ENCODE results near the gene XPNPEP1. TPM values are rescaled to one million over a fixed set of nuclear protein-coding genes. Genes with fewer than 3 reads are reported as not detected.

XPNPEP1 gene
- total RNA-seq, 1 donor from 2014 or later, result 202 TPM

DNA sequence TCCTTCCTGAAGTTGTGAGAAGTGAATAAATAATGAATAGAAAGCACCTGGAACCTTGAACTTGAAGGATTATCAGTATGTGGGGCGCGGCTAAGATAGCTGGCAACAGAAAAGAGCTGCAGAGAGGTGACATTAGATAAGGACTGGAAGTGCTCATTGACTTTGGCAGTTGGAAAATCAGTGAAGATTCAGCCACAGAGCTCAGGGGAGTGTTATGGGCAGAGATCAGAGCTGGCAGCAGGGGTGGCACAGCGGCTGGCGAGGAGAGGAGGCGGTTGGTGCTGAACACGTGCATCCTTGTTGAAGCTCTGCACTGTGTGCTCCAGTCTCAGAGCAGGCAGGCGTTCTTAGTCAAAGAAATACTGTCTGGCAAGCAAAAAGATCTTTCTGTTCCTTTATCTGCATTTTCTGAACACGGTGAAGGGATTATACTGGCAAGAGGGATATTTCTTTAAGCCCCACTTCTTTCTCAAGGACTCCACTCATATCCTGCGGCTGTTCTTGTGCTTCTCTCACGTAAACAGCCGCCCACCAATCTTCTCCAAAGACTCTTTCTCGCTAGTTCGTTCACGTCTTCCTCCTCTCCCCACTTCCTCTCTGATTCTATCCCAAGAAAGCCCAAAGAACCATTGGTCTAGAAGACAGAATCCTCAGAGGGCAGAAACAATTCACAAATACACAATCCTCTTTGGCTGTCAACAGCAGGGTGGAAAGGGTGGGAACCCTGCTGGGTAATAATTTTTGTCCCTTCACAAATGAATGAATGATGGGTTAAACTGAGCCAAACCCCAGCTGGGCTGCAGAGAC is 45.8 kb upstream of the XPNPEP1 start:
- H3K9me3 Mint-ChIP-seq (ENCODE audit: unreplicated experiment), result no peaks in the 10 kb centered on the region
- peaks cover 2% of the 10 kb centered on the region for H3K27me3 Mint-ChIP-seq (ENCODE audit: unreplicated experiment)
- DNase-seq (ENCODE audit: low spot score), result no peak
- TF ChIP-seq, protein P1, sequence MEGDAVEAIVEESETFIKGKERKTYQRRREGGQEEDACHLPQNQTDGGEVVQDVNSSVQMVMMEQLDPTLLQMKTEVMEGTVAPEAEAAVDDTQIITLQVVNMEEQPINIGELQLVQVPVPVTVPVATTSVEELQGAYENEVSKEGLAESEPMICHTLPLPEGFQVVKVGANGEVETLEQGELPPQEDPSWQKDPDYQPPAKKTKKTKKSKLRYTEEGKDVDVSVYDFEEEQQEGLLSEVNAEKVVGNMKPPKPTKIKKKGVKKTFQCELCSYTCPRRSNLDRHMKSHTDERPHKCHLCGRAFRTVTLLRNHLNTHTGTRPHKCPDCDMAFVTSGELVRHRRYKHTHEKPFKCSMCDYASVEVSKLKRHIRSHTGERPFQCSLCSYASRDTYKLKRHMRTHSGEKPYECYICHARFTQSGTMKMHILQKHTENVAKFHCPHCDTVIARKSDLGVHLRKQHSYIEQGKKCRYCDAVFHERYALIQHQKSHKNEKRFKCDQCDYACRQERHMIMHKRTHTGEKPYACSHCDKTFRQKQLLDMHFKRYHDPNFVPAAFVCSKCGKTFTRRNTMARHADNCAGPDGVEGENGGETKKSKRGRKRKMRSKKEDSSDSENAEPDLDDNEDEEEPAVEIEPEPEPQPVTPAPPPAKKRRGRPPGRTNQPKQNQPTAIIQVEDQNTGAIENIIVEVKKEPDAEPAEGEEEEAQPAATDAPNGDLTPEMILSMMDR (IDR thresholded peaks at IDR 0.05; ENCODE audit: unreplicated experiment), result no peak
- H3K4me1 Mint-ChIP-seq (ENCODE audit: unreplicated experiment), result peaks cover 34% of the 10 kb centered on the region
- no peak overlapping the region for H3K4me3 Mint-ChIP-seq (ENCODE audit: unreplicated experiment)
- no peaks in the 10 kb centered on the region for H3K36me3 Mint-ChIP-seq (ENCODE audit: low read depth, unreplicated experiment)
- no peak overlapping the region for H3K27ac Mint-ChIP-seq (ENCODE audit: unreplicated experiment)

DNA sequence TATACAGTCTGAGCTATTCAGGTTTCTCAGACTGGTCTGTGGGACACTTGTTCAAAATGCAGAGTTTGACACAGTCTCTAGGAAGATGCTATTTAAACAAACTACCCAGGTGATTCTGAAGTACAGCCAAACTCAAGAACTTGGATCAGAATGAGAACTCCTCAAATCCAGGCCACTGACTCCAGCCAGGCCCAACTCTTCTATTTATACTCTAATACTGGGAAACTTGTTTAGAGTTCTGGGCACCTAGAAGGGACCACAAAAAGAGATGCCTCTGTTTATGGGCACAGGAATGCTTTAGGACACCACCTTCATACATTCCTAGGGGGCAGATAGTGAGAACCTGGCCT is 44.4 kb upstream of the XPNPEP1 start:
- H3K4me1 Mint-ChIP-seq (ENCODE audit: unreplicated experiment), result peaks cover 41% of the 10 kb centered on the region
- H3K27me3 Mint-ChIP-seq (ENCODE audit: unreplicated experiment), result peaks cover 2% of the 10 kb centered on the region
- peak overlapping the region; percentile 98 for H3K27ac Mint-ChIP-seq (ENCODE audit: unreplicated experiment)
- H3K4me3 Mint-ChIP-seq (ENCODE audit: unreplicated experiment), result peak overlapping the region; percentile 37
- no peaks in the 10 kb centered on the region for H3K36me3 Mint-ChIP-seq (ENCODE audit: low read depth, unreplicated experiment)
- no peak for DNase-seq (ENCODE audit: low spot score)
- H3K9me3 Mint-ChIP-seq (ENCODE audit: unreplicated experiment), result no peaks in the 10 kb centered on the region
- TF ChIP-seq, protein P1 (IDR thresholded peaks at IDR 0.05; ENCODE audit: unreplicated experiment), result no peak

DNA sequence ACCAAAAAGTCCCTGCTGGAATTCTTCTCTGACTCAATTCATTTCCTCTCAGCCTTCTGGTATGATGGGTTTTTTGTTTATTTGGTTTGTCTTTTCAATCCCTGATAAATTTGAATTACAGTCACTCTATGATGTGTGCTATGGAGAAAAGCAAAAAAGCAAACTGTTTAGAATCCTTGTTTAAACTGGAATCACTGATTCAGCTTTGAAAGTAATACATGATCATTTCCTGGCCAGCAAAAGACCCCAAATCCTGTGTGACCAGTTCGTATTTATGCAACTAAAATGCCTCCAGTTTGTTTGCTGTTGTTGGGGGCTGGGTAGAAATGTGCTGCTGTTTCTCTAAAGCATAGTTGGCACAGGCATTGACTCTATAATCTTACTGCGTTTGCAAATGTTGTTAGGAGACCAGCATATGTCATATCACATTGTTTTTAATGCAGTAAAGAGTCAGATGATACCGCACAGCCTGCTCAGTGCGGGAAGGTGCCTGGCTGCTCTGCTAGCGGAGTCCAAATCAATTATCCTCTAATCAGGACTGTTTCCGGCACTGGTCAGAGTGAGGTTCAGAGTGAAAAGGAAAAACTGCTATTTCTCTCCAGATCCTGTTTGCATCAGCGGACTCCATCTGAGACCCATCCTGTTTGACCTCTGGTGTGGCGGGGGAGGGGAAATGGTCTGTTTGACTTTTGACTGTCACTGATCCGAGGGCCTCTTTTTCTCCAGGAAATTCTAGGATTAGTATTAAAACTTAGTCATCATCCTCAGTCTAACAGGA is 43.8 kb upstream of the XPNPEP1 start:
- Mint-ChIP-seq H3K9me3 (ENCODE audit: unreplicated experiment) (no peaks in the 10 kb centered on the region), H3K36me3 (ENCODE audit: low read depth, unreplicated experiment) (no peaks in the 10 kb centered on the region), H3K27ac (ENCODE audit: unreplicated experiment) (peak overlapping the region; percentile 98), H3K4me1 (ENCODE audit: unreplicated experiment) (peaks cover 42% of the 10 kb centered on the region), H3K27me3 (ENCODE audit: unreplicated experiment) (peaks cover 2% of the 10 kb centered on the region), H3K4me3 (ENCODE audit: unreplicated experiment) (peak overlapping the region; percentile 37)
- TF ChIP-seq, protein P1 (IDR thresholded peaks at IDR 0.05; ENCODE audit: unreplicated experiment), result no peak
- DNase-seq (ENCODE audit: low spot score), result peak; percentile 38

DNA sequence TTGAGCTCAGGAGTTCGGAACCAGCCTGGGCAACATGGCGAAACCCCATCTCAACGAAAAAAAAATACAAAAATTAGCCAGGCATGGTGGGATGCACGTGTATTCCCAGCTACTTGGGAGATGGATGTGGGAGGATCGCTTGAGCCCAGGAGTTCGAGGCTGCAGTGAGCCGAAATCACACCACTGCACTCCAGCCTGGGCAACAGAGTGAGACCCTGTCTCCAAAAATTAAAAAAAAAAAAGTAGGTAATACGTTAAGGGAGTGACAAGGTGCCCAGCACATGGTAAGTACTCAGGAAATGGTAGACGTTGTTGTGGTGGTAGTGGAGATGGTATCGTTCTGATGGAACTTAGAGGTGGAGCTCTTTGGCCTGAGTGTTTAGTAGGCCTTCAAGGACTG is 41.0 kb upstream of the XPNPEP1 start:
- H3K27ac Mint-ChIP-seq (ENCODE audit: unreplicated experiment), result no peak overlapping the region
- H3K27me3 Mint-ChIP-seq (ENCODE audit: unreplicated experiment), result peaks cover 2% of the 10 kb centered on the region
- TF ChIP-seq, protein P1 (IDR thresholded peaks at IDR 0.05; ENCODE audit: unreplicated experiment), result no peak
- peaks cover 56% of the 10 kb centered on the region for H3K4me1 Mint-ChIP-seq (ENCODE audit: unreplicated experiment)
- H3K36me3 Mint-ChIP-seq (ENCODE audit: low read depth, unreplicated experiment), result no peaks in the 10 kb centered on the region
- no peak overlapping the region for H3K4me3 Mint-ChIP-seq (ENCODE audit: unreplicated experiment)
- no peaks in the 10 kb centered on the region for H3K9me3 Mint-ChIP-seq (ENCODE audit: unreplicated experiment)
- DNase-seq (ENCODE audit: low spot score), result no peak

DNA sequence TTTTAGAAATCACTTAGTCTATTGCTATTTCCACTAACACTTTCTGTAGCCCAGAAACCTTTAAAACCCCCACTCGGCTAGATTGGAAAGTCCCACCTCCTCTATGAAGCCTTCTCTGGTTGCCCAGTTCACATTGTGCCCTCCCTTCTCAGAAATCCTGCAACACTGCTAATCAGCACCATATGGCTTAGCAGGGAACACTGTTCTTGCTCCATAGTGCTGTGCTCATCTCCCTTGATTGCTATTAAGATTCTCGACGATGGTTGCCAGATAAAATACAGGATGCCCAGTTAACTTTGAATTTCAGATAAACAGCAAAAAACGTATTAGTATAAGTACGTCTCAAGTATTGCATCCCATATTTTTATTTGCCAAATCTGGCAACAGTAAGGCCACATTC is 40.1 kb upstream of the XPNPEP1 start:
- no peaks in the 10 kb centered on the region for H3K9me3 Mint-ChIP-seq (ENCODE audit: unreplicated experiment)
- H3K36me3 Mint-ChIP-seq (ENCODE audit: low read depth, unreplicated experiment), result no peaks in the 10 kb centered on the region
- TF ChIP-seq, protein P1 (IDR thresholded peaks at IDR 0.05; ENCODE audit: unreplicated experiment), result no peak
- peaks cover 48% of the 10 kb centered on the region for H3K4me1 Mint-ChIP-seq (ENCODE audit: unreplicated experiment)
- no peak overlapping the region for H3K27ac Mint-ChIP-seq (ENCODE audit: unreplicated experiment)
- H3K27me3 Mint-ChIP-seq (ENCODE audit: unreplicated experiment), result peaks cover 2% of the 10 kb centered on the region
- no peak overlapping the region for H3K4me3 Mint-ChIP-seq (ENCODE audit: unreplicated experiment)
- no peak for DNase-seq (ENCODE audit: low spot score)

Data from endothelial cell (in vitro differentiated cells).